AG04450 (cell line): ENCODE results near the gene PLA2G6. TPM values are rescaled to one million over a fixed set of nuclear protein-coding genes. Genes with fewer than 3 reads are reported as not detected.
"Not testable (repeated sequence)": the region's sequence is repeated elsewhere in the genome, so short reads cannot be mapped to it uniquely, and the experiment has no call there.

Experiments used
- CTCF ChIA-PET: fragments of 300-600, 350-600 bp; formaldehyde crosslinking; extraction: SDS; loops from one replicate; lab custom pipeline; 2022; ENCODE audit warnings: antibody characterized with exemption, inconsistent platforms; lab: Charles Lee
- POLR2A ChIA-PET: fragments of 350-600 bp; formaldehyde crosslinking; extraction: SDS; loops from one replicate; lab custom pipeline; 2021; ENCODE audit warnings: antibody characterized with exemption, inconsistent platforms; lab: Yijun Ruan, JAX
- DNase-seq: peaks from one replicate; pipeline ENCODE4 v3.0.0-alpha.2; 2011; ENCODE audit warnings: low read depth, low spot score
- H3K27ac ChIP-seq: one replicate; pipeline ENCODE4 v1.5.1; 2012; ENCODE audit warnings: low read depth, low read length, control low read depth
- H3K27me3 ChIP-seq: one replicate; pipeline ENCODE4 v1.6.0; 2012; ENCODE audit warnings: low read length; ENCODE audit not compliant: control insufficient read depth, insufficient read depth
- H3K4me3 ChIP-seq: 2 replicates; pipeline ENCODE4 v1.5.1; 2011; ENCODE audit warnings: mild to moderate bottlenecking, low read depth, low read length, control low read depth
- H3K9me3 ChIP-seq: 2 replicates; pipeline ENCODE4 v1.5.1; 2012; ENCODE audit warnings: low read length; ENCODE audit not compliant: control insufficient read depth, insufficient read depth
- CTCF ChIP-seq: IDR thresholded peaks from 2 replicates; pipeline ENCODE4 v1.5.1; 2011; ENCODE audit warnings: low read depth, low read length, control low read depth, inconsistent platforms
- polyA plus RNA-seq: library from polyadenylated mRNA; depleted of rRNA; stranded (reverse); fragments of >200 nt; gene quantifications from 2 replicates; pipeline ENCODE4 v1.2.3, GENCODE V29; 2011

PLA2G6 gene
- polyA plus RNA-seq, 1 experiment = 5.0 TPM

GRCh38 chr22:38079804-38080203 lies 101.8 kb downstream of the PLA2G6 start:
- DNase-seq = no peak
- ChIA-PET CTCF (interaction anchor here (0.7 kb wide), 1 partner anchor 27 kb away, joined by 3 read pairs; no protein-coding TSS in a partner anchor), POLR2A (no interaction called here)
- no peak for TF ChIP-seq CTCF
- Histone ChIP-seq H3K4me3 (no peak overlapping the region), H3K27ac (no peak overlapping the region), H3K27me3 (peaks cover 43% of the 10 kb centered on the region), H3K9me3 (no peaks in the 10 kb centered on the region; the same call in 1 of the 2 replicates)

- peaks cover 43% of the 10 kb centered on the region for H3K27me3 ChIP-seq
- DNase-seq, CTCF ChIA-PET, H3K27ac ChIP-seq, H3K9me3 ChIP-seq, H3K4me3 ChIP-seq, POLR2A ChIA-PET: not testable (repeated sequence)
These were observed 102.4 kb downstream of the PLA2G6 start for GRCh38 chr22:38079208-38079607.

- H3K4me3 ChIP-seq = no peak overlapping the region
- CTCF ChIA-PET = no interaction called here
- POLR2A ChIA-PET = no interaction called here
- no peak for DNase-seq
- peaks cover 34% of the 10 kb centered on the region for H3K27me3 ChIP-seq
- no peak overlapping the region for H3K27ac ChIP-seq
- no peak for TF ChIP-seq CTCF
- no peaks in the 10 kb centered on the region; the same call in 1 of the 2 replicates for H3K9me3 ChIP-seq
These were observed 103.4 kb downstream of the PLA2G6 start for GRCh38 chr22:38078046-38078840.

GRCh38 chr22:38077595-38077994 lies 104.0 kb downstream of the PLA2G6 start:
- DNase-seq = no peak
- TF ChIP-seq CTCF = no peak
- H3K27me3 ChIP-seq = peaks cover 28% of the 10 kb centered on the region
- ChIA-PET POLR2A (no interaction called here), CTCF (no interaction called here)
- no peak overlapping the region for H3K4me3 ChIP-seq
- H3K9me3 ChIP-seq = no peaks in the 10 kb centered on the region; the same call in 1 of the 2 replicates
- no peak overlapping the region for H3K27ac ChIP-seq

GRCh38 chr22:38077096-38077495 lies 104.5 kb downstream of the PLA2G6 start:
- DNase-seq = no peak
- Histone ChIP-seq H3K27ac (no peak overlapping the region), H3K9me3 (no peaks in the 10 kb centered on the region; the same call in 1 of the 2 replicates), H3K27me3 (peaks cover 23% of the 10 kb centered on the region), H3K4me3 (no peak overlapping the region)
- POLR2A ChIA-PET = no interaction called here
- CTCF ChIA-PET = no interaction called here
- TF ChIP-seq CTCF = no peak
